HFF-Myc (cell line): ENCODE data around the gene PDXDC1.
"Not testable (repeated sequence)": the region's sequence is repeated elsewhere in the genome, so short reads cannot be mapped to it uniquely, and the experiment has no call there.

ENCODE experiments used
- DNase-seq: peaks from one replicate; pipeline ENCODE4 v3.0.0-alpha.2; 2011; ENCODE audit warnings: low read depth; ENCODE audit errors: extremely low read depth
- H3K4me3 ChIP-seq: replicated peaks from 2 replicates; pipeline ENCODE4 v1.5.1; 2011; ENCODE audit warnings: low read depth, mild to moderate bottlenecking, control low read depth, low read length
- TF ChIP-seq, protein P1 (sequence below): IDR thresholded peaks from 2 replicates; pipeline ENCODE4 v1.5.1; 2012; ENCODE audit warnings: mild to moderate bottlenecking, low read depth, low read length, control low read depth; ENCODE audit errors: missing control alignments

Gene PDXDC1

DNA sequence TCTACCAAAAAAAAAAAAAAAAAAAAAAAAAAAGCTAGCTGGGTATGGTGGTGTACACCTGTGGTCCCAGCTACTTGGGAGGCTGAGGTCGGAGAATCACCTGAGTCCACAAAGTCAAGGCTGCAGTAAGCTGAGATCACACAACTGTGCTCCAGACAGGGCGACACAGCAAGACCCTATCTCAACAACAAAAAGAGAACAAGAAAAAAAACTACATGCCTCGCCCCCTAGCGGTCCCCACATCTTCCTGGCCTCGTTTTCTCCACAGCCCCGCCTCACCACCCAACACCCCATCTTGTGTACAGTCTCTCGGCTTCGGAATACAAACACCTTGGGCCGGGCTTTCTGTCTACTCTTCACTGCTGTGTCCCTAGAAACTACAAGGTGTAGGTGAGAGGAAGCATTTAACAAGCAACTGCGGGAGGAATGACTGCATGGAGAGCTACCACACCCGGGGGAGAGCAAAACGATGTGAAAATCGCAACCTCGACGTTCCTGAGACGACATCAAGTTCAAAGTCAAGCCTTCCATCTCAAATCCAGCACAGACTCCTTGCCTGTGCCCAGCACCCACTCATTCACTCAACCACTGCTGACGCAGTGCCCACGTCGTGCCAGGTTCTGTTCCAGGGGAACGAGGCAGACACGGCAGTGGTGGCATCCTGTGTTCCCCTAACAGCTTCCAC is 72.0 kb downstream of the PDXDC1 start:
- no peak overlapping the region for H3K4me3 ChIP-seq
- TF ChIP-seq, protein P1, sequence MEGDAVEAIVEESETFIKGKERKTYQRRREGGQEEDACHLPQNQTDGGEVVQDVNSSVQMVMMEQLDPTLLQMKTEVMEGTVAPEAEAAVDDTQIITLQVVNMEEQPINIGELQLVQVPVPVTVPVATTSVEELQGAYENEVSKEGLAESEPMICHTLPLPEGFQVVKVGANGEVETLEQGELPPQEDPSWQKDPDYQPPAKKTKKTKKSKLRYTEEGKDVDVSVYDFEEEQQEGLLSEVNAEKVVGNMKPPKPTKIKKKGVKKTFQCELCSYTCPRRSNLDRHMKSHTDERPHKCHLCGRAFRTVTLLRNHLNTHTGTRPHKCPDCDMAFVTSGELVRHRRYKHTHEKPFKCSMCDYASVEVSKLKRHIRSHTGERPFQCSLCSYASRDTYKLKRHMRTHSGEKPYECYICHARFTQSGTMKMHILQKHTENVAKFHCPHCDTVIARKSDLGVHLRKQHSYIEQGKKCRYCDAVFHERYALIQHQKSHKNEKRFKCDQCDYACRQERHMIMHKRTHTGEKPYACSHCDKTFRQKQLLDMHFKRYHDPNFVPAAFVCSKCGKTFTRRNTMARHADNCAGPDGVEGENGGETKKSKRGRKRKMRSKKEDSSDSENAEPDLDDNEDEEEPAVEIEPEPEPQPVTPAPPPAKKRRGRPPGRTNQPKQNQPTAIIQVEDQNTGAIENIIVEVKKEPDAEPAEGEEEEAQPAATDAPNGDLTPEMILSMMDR = no peak
- DNase-seq = no peak

DNA sequence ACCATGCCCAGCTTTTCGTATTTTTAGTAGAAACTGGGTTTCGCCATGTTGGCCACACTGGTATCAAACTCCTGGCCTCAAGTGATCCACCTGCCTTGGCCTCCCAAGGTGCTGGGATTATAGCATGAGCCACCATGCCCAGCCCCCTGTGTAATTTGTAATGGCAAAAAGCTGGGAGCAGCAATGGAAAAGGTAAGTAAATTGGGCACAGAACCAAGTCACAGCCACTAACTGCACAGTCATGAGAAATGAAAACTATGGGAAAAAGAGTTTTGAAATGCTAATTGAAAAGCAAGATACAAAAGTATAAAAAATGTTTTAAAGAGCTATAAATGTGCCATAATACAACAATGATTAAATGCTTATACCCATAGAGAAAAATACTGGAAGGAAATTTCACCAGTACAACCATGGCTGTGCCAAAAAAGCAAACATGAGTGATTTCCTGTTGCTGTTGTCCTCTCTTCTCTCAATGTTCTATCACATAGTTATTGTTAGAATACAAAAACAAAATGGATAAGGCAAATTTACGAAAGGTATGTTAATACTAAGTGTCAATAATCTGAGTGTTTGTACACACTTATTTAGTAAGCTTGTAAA is 74.9 kb downstream of the PDXDC1 start:
- no peak for DNase-seq
- TF ChIP-seq, protein P1 = no peak
- H3K4me3 ChIP-seq = no peak overlapping the region

DNA sequence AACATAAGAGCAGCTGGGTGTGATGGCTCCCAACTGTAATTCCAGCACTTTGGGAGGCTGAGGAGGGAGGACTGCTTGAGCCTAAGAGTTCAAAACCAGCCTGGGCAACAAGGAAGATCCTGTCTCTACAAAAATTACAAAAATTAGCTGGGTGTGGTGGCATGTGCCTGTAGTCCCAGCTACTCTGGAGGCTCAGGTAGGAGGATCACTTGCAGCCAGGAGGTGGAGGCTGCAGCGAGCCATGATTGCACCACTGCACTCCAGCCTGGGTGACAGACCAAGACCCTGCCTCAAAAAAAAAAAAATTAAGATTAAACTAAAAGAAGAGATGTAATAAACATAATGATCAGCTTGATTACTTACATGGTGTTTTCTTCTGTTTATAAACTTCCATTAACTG is 75.6 kb downstream of the PDXDC1 start:
- H3K4me3 ChIP-seq, DNase-seq: not testable (repeated sequence)

DNA sequence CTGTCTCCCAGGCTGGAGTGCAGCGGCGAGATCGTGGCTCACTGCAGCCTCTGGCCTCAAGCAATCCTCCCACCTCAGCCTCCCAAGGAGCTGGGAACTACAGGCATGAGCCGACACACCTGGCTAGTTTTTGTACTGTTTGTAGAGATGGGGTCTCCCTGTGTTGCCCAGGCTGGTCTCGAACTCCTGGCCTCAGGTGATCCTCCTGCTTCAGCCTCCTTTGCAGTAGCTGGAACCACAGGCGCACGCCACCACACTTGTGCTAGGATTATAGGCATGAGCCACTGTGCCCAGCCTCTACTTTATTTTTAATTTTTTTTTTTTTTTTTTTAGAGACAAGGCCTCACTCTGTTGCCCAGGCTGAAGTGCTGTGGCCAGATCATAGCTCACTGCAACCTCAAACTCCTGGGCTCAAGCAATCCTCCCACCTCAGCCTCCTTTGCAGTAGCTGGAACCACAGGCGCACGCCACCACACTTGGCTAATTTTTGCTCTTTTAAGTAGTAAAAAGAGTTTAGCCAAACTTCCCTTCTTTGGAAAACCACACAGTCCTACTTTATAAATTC is 76.6 kb downstream of the PDXDC1 start:
- TF ChIP-seq, protein P1 = no peak
- no peak overlapping the region for H3K4me3 ChIP-seq
- no peak for DNase-seq

DNA sequence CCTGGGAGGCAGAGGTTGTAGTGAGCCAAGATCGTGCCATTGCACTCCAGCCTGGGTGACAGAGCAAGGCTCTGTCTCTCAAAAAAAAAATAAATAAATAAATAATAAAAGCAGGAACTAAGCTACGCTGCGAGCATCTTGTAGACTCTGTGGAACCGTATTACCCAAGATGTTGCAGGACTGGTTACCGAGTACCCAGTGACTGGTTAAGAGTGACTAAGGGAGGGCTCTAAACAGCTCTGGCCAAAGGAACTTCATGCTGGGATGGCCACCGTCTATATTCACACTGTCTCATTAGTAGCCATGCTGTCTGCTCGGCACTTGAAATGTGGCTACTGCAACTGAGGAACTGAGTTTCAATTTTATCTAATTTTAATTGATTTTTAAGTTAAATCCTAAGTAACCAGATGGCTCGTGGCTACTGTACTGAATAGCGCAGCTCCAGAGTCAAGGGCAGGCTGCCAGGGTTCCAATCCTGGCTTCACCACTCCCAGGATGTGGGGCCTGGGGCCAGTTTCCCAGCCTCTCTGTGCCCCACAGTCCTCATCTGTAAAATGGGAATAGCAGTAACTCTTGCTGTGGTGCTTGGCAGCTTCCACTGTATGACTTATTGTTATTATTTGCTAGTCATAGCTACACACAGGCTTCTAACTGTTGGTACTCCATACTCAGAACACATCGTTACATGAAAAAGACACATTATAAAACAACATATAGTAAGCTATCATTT is 78.1 kb downstream of the PDXDC1 start:
- TF ChIP-seq, protein P1 = no peak
- DNase-seq = no peak
- no peak overlapping the region for H3K4me3 ChIP-seq

DNA sequence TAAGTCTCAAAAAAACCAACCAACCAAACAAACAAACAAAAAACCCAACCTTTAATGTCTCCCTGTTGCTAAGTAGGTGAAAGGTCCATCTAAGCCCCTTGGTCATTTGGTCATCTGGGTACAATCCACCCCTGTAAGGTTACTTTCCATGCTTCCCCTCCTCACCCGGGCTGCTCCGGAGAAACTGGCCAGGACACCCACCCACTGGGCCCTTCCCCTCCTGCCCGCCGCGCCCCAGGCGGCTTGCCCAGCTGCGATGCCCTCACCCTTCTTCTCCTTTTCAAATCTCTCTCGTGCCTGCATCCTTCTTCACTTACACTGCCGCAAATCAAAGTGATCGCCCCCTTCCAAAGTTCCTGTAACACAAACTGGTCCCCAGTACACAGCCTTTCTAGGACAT is 79.1 kb downstream of the PDXDC1 start:
- no peak overlapping the region for H3K4me3 ChIP-seq
- TF ChIP-seq, protein P1 = no peak

DNA sequence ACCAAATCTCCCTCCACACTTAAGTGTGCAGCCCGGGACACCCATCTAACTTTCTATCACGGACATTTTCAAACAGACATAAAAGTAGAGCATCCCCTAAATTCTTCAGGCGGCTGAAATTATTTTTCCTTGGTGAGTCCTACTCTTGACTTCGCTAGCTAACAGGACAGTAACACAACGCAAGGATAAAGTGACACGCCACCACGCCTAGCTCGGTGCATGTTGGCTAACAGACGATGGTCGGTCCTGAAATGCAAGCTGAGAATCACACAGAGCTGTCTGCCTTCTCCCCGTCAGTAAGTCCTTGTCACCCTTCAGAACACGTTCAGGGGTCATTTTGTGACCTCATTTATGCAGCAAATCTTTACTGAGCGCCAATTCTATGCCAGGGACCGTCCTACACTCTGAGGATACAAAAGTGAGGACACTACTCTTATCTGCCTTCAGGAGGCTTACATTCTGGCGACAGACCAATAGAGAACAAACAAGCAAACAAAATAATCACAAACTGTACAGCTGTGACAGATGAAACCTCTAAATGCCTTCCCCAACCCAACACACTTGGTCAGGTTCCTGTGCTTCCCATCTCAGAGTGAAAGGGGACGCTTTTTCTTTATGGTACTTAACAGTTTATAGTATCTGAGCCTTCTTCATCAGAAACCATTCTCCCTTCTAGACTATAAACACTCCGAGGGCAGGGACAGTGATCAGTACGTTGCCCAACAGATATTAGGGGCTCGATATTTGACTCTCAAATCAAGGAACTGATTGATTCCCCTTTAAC is 79.7 kb downstream of the PDXDC1 start:
- no peak for DNase-seq
- peak overlapping the region; percentile 92 for H3K4me3 ChIP-seq
- TF ChIP-seq, protein P1 = no peak

More for the DNA sequence above, 79.1 kb downstream of the PDXDC1 start:
- no peak for DNase-seq
